HS-5 (cell line): Measurements from ENCODE around the gene PPIL4.
"Not testable (repeated sequence)": the region's sequence is repeated elsewhere in the genome, so short reads cannot be mapped to it uniquely, and the experiment has no call there.

Experiments
- DNase-seq: peaks from one replicate; pipeline ENCODE4 v3.0.0-alpha.2; 2012; ENCODE audit warnings: low read depth

Gene PPIL4

GRCh38 chr6:149483849-149484655, 61.8 kb downstream of the PPIL4 start:
- no peak for DNase-seq

GRCh38 chr6:149483334-149483725, 62.5 kb downstream of the PPIL4 start:
- no peak for DNase-seq

- DNase-seq = no peak
These were observed 63.1 kb downstream of the PPIL4 start for GRCh38 chr6:149482545-149483333.

GRCh38 chr6:149480502-149481280, 65.2 kb downstream of the PPIL4 start:
- DNase-seq = no peak

GRCh38 chr6:149478631-149479314, 67.1 kb downstream of the PPIL4 start:
- no peak for DNase-seq

- no peak for DNase-seq
These were observed 68.3 kb downstream of the PPIL4 start for GRCh38 chr6:149477544-149477943.

- no peak for DNase-seq
These were observed 68.9 kb downstream of the PPIL4 start for GRCh38 chr6:149476789-149477455.

- no peak for DNase-seq
These were observed 71.5 kb downstream of the PPIL4 start for GRCh38 chr6:149474108-149474935.

- DNase-seq = no peak
These were observed 72.5 kb downstream of the PPIL4 start for GRCh38 chr6:149473080-149474052.

GRCh38 chr6:149472241-149472640, 73.6 kb downstream of the PPIL4 start:
- no peak for DNase-seq

GRCh38 chr6:149471801-149472200, 74.0 kb downstream of the PPIL4 start:
- DNase-seq = no peak

- no peak for DNase-seq
These were observed 74.9 kb downstream of the PPIL4 start for GRCh38 chr6:149470948-149471347.

- DNase-seq = no peak
These were observed 77.7 kb downstream of the PPIL4 start for GRCh38 chr6:149468179-149468578.

- no peak for DNase-seq
These were observed 78.6 kb downstream of the PPIL4 start for GRCh38 chr6:149467265-149467664.

- DNase-seq = no peak
These were observed 81.4 kb downstream of the PPIL4 start for GRCh38 chr6:149464411-149464810.

GRCh38 chr6:149463781-149464180, 82.1 kb downstream of the PPIL4 start:
- DNase-seq = no peak

- DNase-seq = not testable (repeated sequence)
These were observed 83.1 kb downstream of the PPIL4 start for GRCh38 chr6:149462712-149463111.

- DNase-seq = no peak
These were observed 84.2 kb downstream of the PPIL4 start for GRCh38 chr6:149461670-149462069.

- not testable (repeated sequence) for DNase-seq
These were observed 85.6 kb downstream of the PPIL4 start for GRCh38 chr6:149460249-149460648.
